Lower leg skin (tissue), 3 donors: ENCODE data around the gene DOK7.
"Not testable (repeated sequence)": the region's sequence is repeated elsewhere in the genome, so short reads cannot be mapped to it uniquely, and the experiment has no call there.

ENCODE experiments used
- POLR2A ChIP-seq, 2 donors: fragments of 450-650 bp; IDR thresholded peaks; one replicate each; pipeline ENCODE4 v1.6.1; 2016 to 2017; ENCODE audit warnings: antibody characterized with exemption in 2 of 2, mild to moderate bottlenecking in 1 of 2, moderate library complexity in 1 of 2
- TF ChIP-seq, protein P1 (sequence below), 3 donors: fragments of 450-650 bp; IDR thresholded peaks; one replicate each; pipeline ENCODE4 v1.5.1; 2016; ENCODE audit warnings: antibody characterized with exemption in 3 of 3, mild to moderate bottlenecking in 3 of 3, moderate library complexity in 2 of 3

DNA sequence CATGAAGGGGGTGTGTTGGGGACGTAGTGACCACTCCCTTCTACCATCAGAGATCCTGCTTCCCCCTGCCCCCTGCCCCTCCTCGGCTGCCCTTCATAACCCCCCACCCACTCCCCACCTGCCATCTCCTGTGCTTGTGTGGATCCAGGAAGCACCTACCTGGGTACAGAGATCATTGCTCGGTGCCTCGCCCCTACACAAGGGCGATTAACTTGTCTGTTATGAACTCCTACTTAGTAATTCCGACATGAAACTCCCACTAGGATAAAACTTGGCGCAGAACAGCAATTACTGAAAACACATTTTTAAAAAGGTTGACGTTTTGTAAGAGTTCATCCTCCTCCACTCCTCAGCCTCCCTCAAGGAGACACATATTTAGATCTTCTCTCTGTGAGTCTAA is 80.3 kb downstream of the DOK7 start:
- TF ChIP-seq, protein P1, sequence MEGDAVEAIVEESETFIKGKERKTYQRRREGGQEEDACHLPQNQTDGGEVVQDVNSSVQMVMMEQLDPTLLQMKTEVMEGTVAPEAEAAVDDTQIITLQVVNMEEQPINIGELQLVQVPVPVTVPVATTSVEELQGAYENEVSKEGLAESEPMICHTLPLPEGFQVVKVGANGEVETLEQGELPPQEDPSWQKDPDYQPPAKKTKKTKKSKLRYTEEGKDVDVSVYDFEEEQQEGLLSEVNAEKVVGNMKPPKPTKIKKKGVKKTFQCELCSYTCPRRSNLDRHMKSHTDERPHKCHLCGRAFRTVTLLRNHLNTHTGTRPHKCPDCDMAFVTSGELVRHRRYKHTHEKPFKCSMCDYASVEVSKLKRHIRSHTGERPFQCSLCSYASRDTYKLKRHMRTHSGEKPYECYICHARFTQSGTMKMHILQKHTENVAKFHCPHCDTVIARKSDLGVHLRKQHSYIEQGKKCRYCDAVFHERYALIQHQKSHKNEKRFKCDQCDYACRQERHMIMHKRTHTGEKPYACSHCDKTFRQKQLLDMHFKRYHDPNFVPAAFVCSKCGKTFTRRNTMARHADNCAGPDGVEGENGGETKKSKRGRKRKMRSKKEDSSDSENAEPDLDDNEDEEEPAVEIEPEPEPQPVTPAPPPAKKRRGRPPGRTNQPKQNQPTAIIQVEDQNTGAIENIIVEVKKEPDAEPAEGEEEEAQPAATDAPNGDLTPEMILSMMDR (IDR thresholded peaks at IDR 0.05): not testable (repeated sequence)
- not testable (repeated sequence) for TF ChIP-seq POLR2A (IDR thresholded peaks at IDR 0.05)
